Immature natural killer cell (primary cell): ENCODE results near the gene MAST4. TPM values are rescaled to one million over a fixed set of nuclear protein-coding genes. Genes with fewer than 3 reads are reported as not detected.

Experiments
- DNase-seq, 3 donors: peaks; one replicate each; pipeline ENCODE4 v3.0.0; 2022; ENCODE audit warnings: mixed read lengths in 1 of 3
- H3K27ac Mint-ChIP-seq, 6 donors: one replicate each; pipeline ENCODE4 v1.8.0; 2020; ENCODE audit warnings: mixed read lengths in 6 of 6, mild to moderate bottlenecking in 5 of 6, inconsistent platforms in 4 of 6, moderate library complexity in 3 of 6
- H3K27me3 Mint-ChIP-seq, 3 donors: one replicate each; pipeline ENCODE4 v1.8.0; 2020 to 2021; ENCODE audit warnings: low read depth in 3 of 3, mild to moderate bottlenecking in 3 of 3, mixed read lengths in 3 of 3, moderate library complexity in 3 of 3, inconsistent platforms in 1 of 3
- H3K36me3 Mint-ChIP-seq, 3 donors: one replicate each; pipeline ENCODE4 v1.8.0; 2020; ENCODE audit warnings: mixed read lengths in 3 of 3, inconsistent platforms in 2 of 3, mild to moderate bottlenecking in 2 of 3
- H3K4me1 Mint-ChIP-seq, 2 donors: one replicate each; pipeline ENCODE4 v1.8.0; 2020; ENCODE audit warnings: inconsistent platforms in 2 of 2, mild to moderate bottlenecking in 2 of 2, mixed read lengths in 2 of 2, moderate library complexity in 1 of 2
- H3K4me3 Mint-ChIP-seq, 5 donors: one replicate each; pipeline ENCODE4 v1.8.0; 2020; ENCODE audit warnings: mild to moderate bottlenecking in 5 of 5, mixed read lengths in 5 of 5, inconsistent platforms in 3 of 5, moderate library complexity in 3 of 5
- H3K9me3 Mint-ChIP-seq, 6 donors: one replicate each; pipeline ENCODE4 v1.8.0; 2020; ENCODE audit warnings: mild to moderate bottlenecking in 6 of 6, mixed read lengths in 6 of 6, inconsistent platforms in 4 of 6, moderate library complexity in 3 of 6
- polyA plus RNA-seq, 3 donors: library from polyadenylated mRNA; unstranded; fragments of 300-500 nt; fragmentation: Illumina TruSeq; gene quantifications; one replicate each; pipeline ENCODE4 v1.2.3, GENCODE V29; 2021

MAST4 gene
- polyA plus RNA-seq, 3 donors from 2014 or later: 0.51 to 2.8 (median 1.1) TPM

DNA sequence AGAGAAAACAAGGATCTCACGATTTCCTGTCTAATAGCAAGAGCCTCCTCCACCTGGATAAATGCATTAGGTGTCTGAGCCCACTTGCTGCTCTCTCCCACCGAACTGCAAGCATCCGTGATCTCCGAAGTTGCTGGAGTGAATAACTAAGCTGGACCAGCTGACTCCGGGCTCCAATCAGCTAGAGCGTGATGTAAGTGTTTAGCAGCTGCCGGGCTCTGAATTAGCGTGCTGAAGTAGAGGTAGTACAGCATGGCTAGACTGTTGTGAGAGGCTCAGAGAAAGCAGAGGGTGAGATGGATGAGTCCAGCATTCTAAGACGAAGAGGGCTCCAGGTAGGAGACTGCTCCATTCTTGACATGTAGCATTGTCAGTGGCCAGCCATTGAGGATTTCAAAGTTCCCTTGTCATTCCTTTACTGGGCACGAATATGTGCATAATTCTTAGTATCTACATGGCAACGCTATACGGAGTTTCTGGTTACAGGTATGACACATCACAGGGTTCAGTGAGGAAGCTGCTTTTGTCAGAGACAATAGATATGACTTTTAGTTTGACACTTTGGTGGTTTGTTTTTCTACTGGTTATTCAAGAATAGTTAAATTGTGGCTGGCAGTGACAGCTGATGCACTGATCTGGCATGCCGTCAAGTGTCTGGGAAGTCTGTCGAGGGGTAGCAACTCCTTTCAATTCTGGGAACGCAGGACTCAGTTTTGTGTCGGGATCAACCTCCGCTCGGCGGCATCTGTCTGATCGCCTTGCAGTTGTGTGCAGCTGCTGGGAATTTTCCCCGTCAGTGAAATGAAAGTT is 232.6 kb downstream of the MAST4 start:
- Mint-ChIP-seq H3K4me1 (peaks cover 17 to 30% of the 10 kb centered on the region in 2 donors), H3K4me3 (peak overlapping the region; percentile 56 to 78 (median 71))
- peak in 2 of 3 donors; percentile 13 to 34 for DNase-seq

DNA sequence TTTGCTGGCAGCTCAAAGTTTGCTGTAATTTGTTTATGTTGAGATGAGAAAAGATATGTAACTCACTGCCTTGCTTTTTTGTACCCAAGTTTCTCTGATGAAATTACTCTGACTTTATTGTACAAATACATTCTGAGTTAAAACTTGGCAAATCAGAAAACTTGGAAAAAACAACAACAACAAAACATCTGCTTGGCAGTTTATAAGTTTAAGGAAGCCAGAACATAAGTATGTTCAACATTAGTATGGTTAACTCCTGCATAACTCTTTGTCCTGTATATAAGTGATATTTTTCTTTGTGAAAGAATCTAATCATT is 233.1 kb downstream of the MAST4 start:
- no peak overlapping the region for H3K27ac Mint-ChIP-seq
- no peak for DNase-seq
- H3K4me1 Mint-ChIP-seq: peaks cover 17 to 30% of the 10 kb centered on the region in 2 donors
- H3K36me3 Mint-ChIP-seq: no peaks in the 10 kb centered on the region
- peaks cover 2 to 18% (median 5%) of the 10 kb centered on the region in 3 donors for H3K27me3 Mint-ChIP-seq
- H3K4me3 Mint-ChIP-seq: peak overlapping the region; percentile 56 to 78 (median 71)
- H3K9me3 Mint-ChIP-seq: no peaks in the 10 kb centered on the region

More for the DNA sequence above, 232.6 kb downstream of the MAST4 start:
- peak overlapping the region in 2 of 6 donors; percentile 8 to 41 for H3K27ac Mint-ChIP-seq
- peaks cover 2 to 17% (median 5%) of the 10 kb centered on the region in 3 donors for H3K27me3 Mint-ChIP-seq
- H3K36me3 Mint-ChIP-seq: no peaks in the 10 kb centered on the region
- no peaks in the 10 kb centered on the region for H3K9me3 Mint-ChIP-seq

DNA sequence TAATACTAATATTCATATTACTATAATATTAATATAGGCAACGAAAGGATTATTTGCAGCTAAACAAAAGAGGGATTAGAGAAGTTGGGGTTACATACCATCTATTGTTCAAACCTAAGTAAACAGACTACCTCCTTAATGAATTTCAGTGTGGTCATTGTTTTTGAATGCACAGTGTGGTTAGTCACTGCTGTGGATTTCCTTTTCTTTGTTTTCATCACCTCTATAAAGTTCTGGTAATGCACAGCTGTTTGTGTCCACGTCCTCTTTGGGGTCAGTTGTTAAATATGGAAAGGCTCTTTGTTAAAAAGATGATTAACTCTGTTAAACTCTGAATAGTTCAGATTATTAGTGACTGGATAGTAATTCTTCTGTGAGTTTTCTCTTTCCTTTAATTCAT is 233.6 kb downstream of the MAST4 start:
- Mint-ChIP-seq H3K9me3 (no peaks in the 10 kb centered on the region), H3K36me3 (no peaks in the 10 kb centered on the region), H3K27ac (no peak overlapping the region), H3K4me1 (peaks cover 17 to 30% of the 10 kb centered on the region in 2 donors), H3K4me3 (peak overlapping the region in 1 of 5 donors; percentile 32), H3K27me3 (peaks cover 2 to 18% (median 5%) of the 10 kb centered on the region in 3 donors)
- DNase-seq: no peak

DNA sequence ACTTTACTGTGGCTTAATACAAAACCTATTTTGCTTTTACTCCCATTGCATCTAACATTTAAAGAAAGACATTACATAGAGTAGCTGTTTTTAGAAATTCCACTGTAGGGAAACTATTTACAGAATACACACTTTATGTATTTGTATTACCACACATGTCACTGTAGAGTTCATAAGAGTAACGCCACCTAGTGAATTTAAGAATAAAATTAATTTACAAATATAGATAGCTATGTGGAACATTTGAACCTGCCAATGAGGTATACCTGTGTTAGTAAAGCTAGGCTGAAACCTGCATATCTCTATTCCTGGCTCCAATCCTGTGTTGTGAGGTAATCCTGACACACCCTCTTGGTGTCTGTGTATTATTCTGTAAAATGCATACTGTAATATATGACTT is 234.4 kb downstream of the MAST4 start:
- peaks cover 17 to 30% of the 10 kb centered on the region in 2 donors for H3K4me1 Mint-ChIP-seq
- no peak for DNase-seq
- peak overlapping the region in 1 of 5 donors; percentile 14 for H3K4me3 Mint-ChIP-seq
- H3K27me3 Mint-ChIP-seq: peaks cover 2 to 18% (median 5%) of the 10 kb centered on the region in 3 donors
- no peaks in the 10 kb centered on the region for H3K9me3 Mint-ChIP-seq
- no peaks in the 10 kb centered on the region for H3K36me3 Mint-ChIP-seq
- H3K27ac Mint-ChIP-seq: no peak overlapping the region

DNA sequence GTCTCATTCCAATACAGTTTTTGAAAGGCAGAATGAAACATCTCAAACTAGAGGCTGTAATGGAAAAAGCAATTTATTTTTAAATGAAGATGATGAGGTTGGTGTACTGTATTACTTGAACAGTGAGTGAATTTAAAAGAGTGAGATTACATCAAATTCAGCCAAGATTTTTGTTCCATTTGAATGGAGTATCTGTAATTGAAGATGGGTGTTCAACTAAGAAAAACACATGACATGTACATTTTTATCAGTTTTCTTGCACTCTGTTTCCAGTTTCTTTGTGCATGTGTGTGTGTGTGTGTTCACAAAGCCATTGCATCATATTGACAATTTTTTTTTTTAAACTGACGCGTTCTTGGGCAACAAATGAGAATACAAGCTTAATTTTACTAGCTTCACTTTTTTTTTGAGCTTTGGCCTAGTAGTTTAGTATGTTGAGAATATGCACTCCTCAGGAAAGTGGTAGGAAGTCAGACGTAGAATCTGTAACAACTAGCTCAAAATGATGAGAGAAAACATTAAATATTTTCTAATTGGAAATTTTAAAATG is 243.5 kb downstream of the MAST4 start:
- no peak for DNase-seq
- no peaks in the 10 kb centered on the region for H3K4me1 Mint-ChIP-seq
- H3K4me3 Mint-ChIP-seq: no peak overlapping the region
- no peaks in the 10 kb centered on the region for H3K9me3 Mint-ChIP-seq
- H3K27ac Mint-ChIP-seq: no peak overlapping the region
- peaks cover 0 to 5% (median 5%) of the 10 kb centered on the region in 3 donors for H3K27me3 Mint-ChIP-seq
- H3K36me3 Mint-ChIP-seq: no peaks in the 10 kb centered on the region

DNA sequence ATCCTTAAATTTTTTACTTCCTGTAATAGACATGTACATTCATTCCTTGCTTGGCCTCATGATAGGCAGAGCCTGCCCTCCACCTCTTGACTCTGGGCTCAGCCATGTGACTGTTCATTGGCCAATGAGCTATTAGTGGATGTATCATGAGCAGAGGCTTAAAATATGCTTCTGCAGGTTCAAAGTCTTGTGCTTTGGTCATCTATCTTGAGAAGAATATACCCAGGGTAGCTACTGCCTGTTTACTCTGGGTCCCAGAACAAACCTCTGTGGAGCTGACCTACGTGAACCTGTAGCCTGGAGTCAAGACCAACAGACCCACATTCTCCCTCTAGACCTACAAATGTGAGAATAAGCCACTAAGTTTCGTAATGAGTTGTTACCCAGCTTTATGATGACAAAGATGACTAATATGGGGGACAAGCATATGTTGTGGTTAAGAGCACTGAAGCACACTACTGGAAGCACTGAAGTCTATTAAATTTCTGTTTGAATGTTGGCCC is 244.4 kb downstream of the MAST4 start:
- peaks cover 0 to 5% (median 5%) of the 10 kb centered on the region in 3 donors for H3K27me3 Mint-ChIP-seq
- no peak overlapping the region for H3K4me3 Mint-ChIP-seq
- DNase-seq: no peak
- no peaks in the 10 kb centered on the region for H3K4me1 Mint-ChIP-seq
- H3K27ac Mint-ChIP-seq: no peak overlapping the region
- no peaks in the 10 kb centered on the region for H3K9me3 Mint-ChIP-seq
- no peaks in the 10 kb centered on the region for H3K36me3 Mint-ChIP-seq

DNA sequence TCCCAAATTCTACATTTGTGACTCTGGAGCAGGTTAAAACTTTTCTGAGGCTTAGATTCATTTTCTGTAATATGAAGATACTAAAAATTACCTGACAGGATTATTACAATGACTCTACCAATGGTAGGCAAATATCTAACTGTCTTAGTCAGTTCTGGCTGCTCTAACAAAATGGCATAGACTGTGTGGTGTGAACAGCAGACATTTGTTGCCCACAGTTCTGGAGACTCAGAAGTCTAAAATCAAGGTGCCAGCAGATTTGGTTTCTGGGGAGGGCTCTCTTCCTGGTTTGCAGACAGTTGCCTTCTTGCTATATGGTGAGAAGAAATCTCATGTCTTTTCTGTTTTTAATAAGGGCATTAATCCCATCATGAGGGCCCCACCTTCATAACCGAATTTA is 245.1 kb downstream of the MAST4 start:
- Mint-ChIP-seq H3K36me3 (no peaks in the 10 kb centered on the region), H3K4me1 (no peaks in the 10 kb centered on the region), H3K9me3 (no peaks in the 10 kb centered on the region), H3K27me3 (peaks cover 0 to 5% (median 5%) of the 10 kb centered on the region in 3 donors), H3K27ac (no peak overlapping the region), H3K4me3 (no peak overlapping the region)
- no peak for DNase-seq

DNA sequence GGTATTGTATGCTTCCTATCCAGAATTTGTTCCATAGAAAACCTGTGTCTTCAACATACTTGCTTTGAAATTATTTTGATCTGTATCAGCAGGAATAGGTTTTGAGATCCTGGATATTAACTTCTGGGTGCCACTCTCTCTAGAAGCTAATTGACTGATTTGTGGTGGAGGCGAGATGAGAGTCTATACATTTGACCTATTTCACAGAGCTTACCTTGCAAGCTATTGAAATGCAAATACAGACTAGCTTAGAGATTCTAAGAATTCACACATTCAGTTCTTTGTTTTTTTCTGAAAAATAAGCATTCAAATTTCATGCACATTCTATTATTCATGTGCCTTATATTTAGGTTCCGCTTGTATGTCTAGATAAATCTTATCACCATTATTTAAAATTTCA is 246.3 kb downstream of the MAST4 start:
- no peaks in the 10 kb centered on the region for H3K4me1 Mint-ChIP-seq
- H3K36me3 Mint-ChIP-seq: no peaks in the 10 kb centered on the region
- DNase-seq: no peak
- peaks cover 0 to 5% (median 5%) of the 10 kb centered on the region in 3 donors for H3K27me3 Mint-ChIP-seq
- no peak overlapping the region for H3K27ac Mint-ChIP-seq
- no peaks in the 10 kb centered on the region for H3K9me3 Mint-ChIP-seq
- H3K4me3 Mint-ChIP-seq: no peak overlapping the region

DNA sequence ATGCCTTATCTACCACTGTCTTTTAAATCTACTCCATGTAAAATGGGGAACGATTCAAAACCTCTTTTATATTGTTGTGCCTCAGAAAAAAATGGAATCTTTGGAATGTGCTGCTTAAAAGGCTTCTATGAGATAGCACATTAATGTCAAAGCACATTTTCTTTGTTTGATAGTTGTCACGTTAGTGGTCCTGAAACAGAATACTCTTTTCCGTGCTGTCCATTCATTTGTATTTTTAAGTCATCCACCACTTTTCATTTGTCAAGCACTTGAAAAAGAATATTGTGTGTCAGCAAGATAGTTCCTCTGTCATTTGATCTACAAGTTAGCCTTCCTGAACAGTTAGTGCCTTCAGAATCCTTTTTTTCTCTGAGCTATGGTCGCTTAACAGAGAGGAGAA is 246.9 kb downstream of the MAST4 start:
- Mint-ChIP-seq H3K4me1 (no peaks in the 10 kb centered on the region), H3K9me3 (no peaks in the 10 kb centered on the region), H3K27me3 (peaks cover 0 to 5% (median 5%) of the 10 kb centered on the region in 3 donors), H3K4me3 (no peak overlapping the region), H3K27ac (no peak overlapping the region), H3K36me3 (no peaks in the 10 kb centered on the region)
- no peak for DNase-seq

DNA sequence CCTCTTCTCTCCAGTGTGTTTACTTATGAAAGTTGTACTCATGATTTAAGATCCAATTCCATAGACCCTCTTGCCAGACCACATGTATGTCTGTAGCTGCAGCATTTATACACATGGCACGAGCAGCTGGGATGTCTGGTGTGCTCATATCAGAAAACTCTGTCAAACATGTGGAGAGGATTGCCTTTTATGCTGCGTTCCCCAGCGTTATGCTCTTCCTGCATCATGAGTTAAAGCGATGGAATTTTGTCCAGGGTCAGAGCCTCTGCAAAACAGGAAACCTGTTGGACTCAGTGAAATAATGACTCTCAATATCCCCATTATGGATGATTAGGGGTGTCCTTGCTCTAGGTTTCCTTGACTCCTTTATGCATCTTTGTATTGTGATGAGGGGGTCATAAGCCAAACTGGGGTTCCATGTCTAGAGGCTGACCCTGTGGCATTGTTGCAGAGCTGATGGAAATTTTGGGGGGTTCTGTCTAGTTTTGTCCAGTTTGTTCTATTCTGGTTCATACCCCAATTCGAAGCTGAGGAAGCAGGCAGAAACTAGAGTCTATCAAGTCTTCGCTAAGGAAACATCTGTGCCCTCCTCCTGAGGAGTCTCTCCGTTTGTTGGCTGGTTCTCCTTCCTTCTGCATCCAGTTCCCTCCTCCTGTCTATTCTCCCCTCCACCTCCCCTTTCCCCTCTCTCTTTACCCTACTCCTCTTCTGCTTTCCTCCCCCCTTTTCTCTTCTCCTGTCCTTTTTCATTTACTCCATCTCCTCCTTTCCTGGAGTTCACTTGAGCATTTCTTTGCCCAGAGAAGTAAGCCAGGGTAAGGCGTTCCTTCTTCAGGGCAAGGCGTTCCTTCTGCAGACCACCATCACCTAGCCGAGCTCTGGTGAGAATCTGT is 252.8 kb downstream of the MAST4 start:
- Mint-ChIP-seq H3K9me3 (no peaks in the 10 kb centered on the region), H3K27me3 (peaks cover 0 to 2% (median 0%) of the 10 kb centered on the region in 3 donors), H3K4me3 (no peak overlapping the region), H3K4me1 (no peaks in the 10 kb centered on the region), H3K27ac (no peak overlapping the region), H3K36me3 (no peaks in the 10 kb centered on the region)
- no peak for DNase-seq

DNA sequence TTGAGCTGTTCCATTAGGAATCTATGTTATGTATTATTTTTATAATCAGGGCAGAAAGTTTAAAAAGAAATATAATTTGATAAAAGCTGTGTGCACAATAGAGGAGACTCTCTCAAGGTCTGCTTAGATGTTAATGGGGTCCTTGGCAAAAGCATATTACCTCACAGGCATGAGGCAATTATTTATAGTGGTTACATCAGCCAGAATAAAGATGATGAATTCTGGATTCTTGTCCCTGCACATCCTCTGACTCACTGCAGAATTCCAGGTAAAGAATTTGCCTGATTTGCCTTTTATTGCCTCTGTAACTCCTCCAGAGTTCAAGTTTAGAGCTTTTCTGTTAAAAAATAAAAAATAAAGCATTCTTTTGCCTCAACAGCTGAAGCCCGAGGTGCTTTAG is 253.6 kb downstream of the MAST4 start:
- no peak overlapping the region for H3K4me3 Mint-ChIP-seq
- H3K27me3 Mint-ChIP-seq: no peaks in the 10 kb centered on the region

DNA sequence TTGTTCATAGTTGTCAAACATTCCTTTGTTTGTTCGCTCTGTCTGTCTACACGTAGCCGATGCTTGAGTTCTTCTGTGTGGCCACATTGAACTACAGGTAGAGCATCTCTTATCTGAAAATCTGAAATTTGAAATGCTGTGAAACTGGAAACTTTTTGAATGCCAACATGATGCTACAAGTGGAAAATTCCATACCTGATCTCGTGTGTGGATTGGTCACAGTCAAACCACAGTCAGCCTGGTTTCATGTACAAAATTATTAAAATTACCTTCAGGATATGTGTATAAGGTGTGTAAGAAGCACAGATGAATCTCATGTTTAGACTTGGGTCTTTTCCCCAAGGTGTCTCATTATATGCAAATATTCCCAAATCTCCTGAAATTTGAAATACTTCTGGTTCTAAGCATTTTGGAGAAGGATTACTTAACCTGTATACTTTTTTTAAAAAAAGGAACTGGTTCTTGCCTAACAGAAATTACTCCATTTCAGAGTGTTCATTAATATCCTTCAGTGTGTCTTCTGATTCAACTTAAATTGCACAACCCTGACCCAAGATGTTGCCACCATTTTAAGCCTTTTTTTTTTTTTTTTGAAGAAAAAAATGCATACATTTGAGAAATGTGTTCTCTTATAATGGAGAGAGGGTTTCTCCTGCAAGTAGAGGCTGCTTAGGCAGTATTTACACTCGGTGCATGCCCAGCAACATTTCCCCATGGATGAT is 254.3 kb downstream of the MAST4 start:
- no peaks in the 10 kb centered on the region for H3K27me3 Mint-ChIP-seq
- no peak overlapping the region for H3K27ac Mint-ChIP-seq
- no peak overlapping the region for H3K4me3 Mint-ChIP-seq
- no peaks in the 10 kb centered on the region for H3K4me1 Mint-ChIP-seq
- no peaks in the 10 kb centered on the region for H3K9me3 Mint-ChIP-seq
- no peaks in the 10 kb centered on the region for H3K36me3 Mint-ChIP-seq
- DNase-seq: no peak

More for the DNA sequence above, 253.6 kb downstream of the MAST4 start:
- Mint-ChIP-seq H3K36me3 (no peaks in the 10 kb centered on the region), H3K27ac (no peak overlapping the region), H3K9me3 (no peaks in the 10 kb centered on the region), H3K4me1 (no peaks in the 10 kb centered on the region)
- no peak for DNase-seq

DNA sequence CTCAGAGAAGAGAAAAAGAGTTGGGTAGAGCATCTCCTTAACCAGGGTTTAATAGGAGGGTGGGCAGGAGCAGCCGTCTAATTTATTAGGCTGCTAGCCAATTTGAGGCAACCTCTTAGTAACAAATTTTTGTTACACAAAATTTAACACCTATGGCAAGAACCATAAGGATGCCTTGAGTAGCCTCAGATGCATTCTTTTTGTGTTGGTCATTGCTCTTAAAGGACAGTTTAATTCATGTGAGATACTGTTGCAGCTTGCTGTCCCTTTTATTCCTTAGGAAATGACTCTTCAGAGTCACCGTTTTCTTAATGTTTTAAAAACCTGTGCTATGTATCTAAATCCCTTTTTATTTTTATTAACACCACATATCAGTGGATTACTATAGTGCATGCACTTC is 255.1 kb downstream of the MAST4 start:
- Mint-ChIP-seq H3K4me1 (no peaks in the 10 kb centered on the region), H3K9me3 (no peaks in the 10 kb centered on the region), H3K36me3 (no peaks in the 10 kb centered on the region)

More for the DNA sequence above, 255.1 kb downstream of the MAST4 start:
- Mint-ChIP-seq H3K27me3 (no peaks in the 10 kb centered on the region), H3K4me3 (no peak overlapping the region), H3K27ac (no peak overlapping the region)
- no peak for DNase-seq
